T-cell (primary cell): Measurements from ENCODE around the gene PCGF1. TPM values are rescaled to one million over a fixed set of nuclear protein-coding genes. Genes with fewer than 3 reads are reported as not detected.
A peak's percentile ranks its signal among the peaks of the same experiment; 100 is the strongest.
"Not testable (repeated sequence)": the region's sequence is repeated elsewhere in the genome, so short reads cannot be mapped to it uniquely, and the experiment has no call there.

Experiments
- ATAC-seq, 4 experiments: fragments of 200-7000 bp in 3 of 4; fragments of 150-1000 bp in 1 of 4; cut with Tn5 transposase; replicated peaks in 1 of 4; 1 replicate in 3 of 4; 2 replicates in 1 of 4; pipeline ENCODE4 v1.10.0; 2021; ENCODE audit warnings: moderate library complexity in 3 of 4, mild to moderate bottlenecking in 2 of 4, moderate number of reproducible peaks in 1 of 4
- CTCF ChIA-PET, 2 donors: fragments of 300-600 bp; sonication (Branson Sonifier 250); formaldehyde crosslinking; loops; one replicate each; lab custom pipeline; 2022; ENCODE audit warnings: antibody characterized with exemption in 2 of 2; lab: Charles Lee
- POLR2A ChIA-PET, 2 donors: fragments of 300-600 bp; sonication (Branson Sonifier 250); formaldehyde crosslinking; loops; one replicate each; lab custom pipeline; 2022; ENCODE audit warnings: antibody characterized with exemption in 2 of 2; lab: Charles Lee
- DNase-seq, 35 experiments: peaks; one replicate each; pipeline versions ENCODE4 v3.0.0 to v3.0.0-alpha.2; 2013 to 2023
- H3K27ac ChIP-seq: one replicate; pipeline ENCODE4 v1.5.1; 2013; ENCODE audit warnings: low read length
- H3K27me3 ChIP-seq, 2 experiments: replicated peaks in 1 of 2; 1 replicate in 1 of 2; 2 replicates in 1 of 2; pipeline versions ENCODE4 v1.6.1 to v1.7.0; 2013; ENCODE audit warnings: low read length in 1 of 2, mixed read lengths in 1 of 2; ENCODE audit not compliant: control insufficient read depth in 2 of 2, insufficient read depth in 2 of 2; ENCODE audit errors: extremely low read depth in 1 of 2
- H3K36me3 ChIP-seq, 2 donors: 1 replicate in 1 of 2; 2 replicates in 1 of 2; pipeline versions ENCODE4 v1.6.1 to v1.7.0; 2013; ENCODE audit warnings: low read length in 1 of 2; ENCODE audit not compliant: control insufficient read depth in 2 of 2, insufficient read depth in 1 of 2; ENCODE audit errors: extremely low read depth in 1 of 2
- H3K4me1 ChIP-seq, 2 experiments: 1 replicate in 1 of 2; 2 replicates in 1 of 2; pipeline versions ENCODE4 v1.6.1 to v1.7.0; 2013; ENCODE audit warnings: low read length in 2 of 2, mixed read lengths in 1 of 2; ENCODE audit not compliant: insufficient read depth in 2 of 2, control insufficient read depth in 1 of 2; ENCODE audit errors: extremely low read depth in 1 of 2
- H3K4me3 ChIP-seq, 2 donors: 1 replicate in 1 of 2; 2 replicates in 1 of 2; pipeline versions ENCODE4 v1.5.1 to v1.7.0; 2013; ENCODE audit warnings: mild to moderate bottlenecking in 2 of 2, low read length in 1 of 2, moderate library complexity in 1 of 2; ENCODE audit not compliant: control insufficient read depth in 1 of 2; ENCODE audit errors: extremely low read depth in 1 of 2
- H3K9me3 ChIP-seq: 2 replicates; pipeline ENCODE4 v1.7.0; 2013
- H3K27ac Mint-ChIP-seq, 2 donors: one replicate each; pipeline ENCODE4 v1.8.0; 2020 to 2021; ENCODE audit warnings: mild to moderate bottlenecking in 2 of 2, mixed read lengths in 2 of 2
- H3K27me3 Mint-ChIP-seq, 2 donors: one replicate each; pipeline ENCODE4 v1.8.0; 2021 to 2022; ENCODE audit warnings: mixed read lengths in 2 of 2
- H3K36me3 Mint-ChIP-seq: one replicate; pipeline ENCODE4 v1.8.0; 2021; ENCODE audit warnings: mixed read lengths
- H3K4me1 Mint-ChIP-seq, 3 donors: one replicate each; pipeline ENCODE4 v1.8.0; 2020 to 2022; ENCODE audit warnings: mixed read lengths in 3 of 3, mild to moderate bottlenecking in 1 of 3
- H3K4me3 Mint-ChIP-seq, 3 donors: one replicate each; pipeline ENCODE4 v1.8.0; 2020 to 2022; ENCODE audit warnings: mild to moderate bottlenecking in 3 of 3, mixed read lengths in 3 of 3, moderate library complexity in 3 of 3
- H3K9me3 Mint-ChIP-seq, 3 donors: one replicate each; pipeline ENCODE4 v1.8.0; 2020 to 2022; ENCODE audit warnings: mixed read lengths in 3 of 3
- WGBS: methylation state at CpG from one replicate; pipeline ENCODE4 v1.1.5; 2013; ENCODE audit warnings: missing lambda C conversion rate; ENCODE audit not compliant: insufficient coverage; 5-methylcytosine and 5-hydroxymethylcytosine counted together
- total RNA-seq, 35 experiments: library from RNA in 6 of 35; stranded (reverse) in 6 of 35; fragments of 120-200 nt in 1 of 35; gene quantifications; one replicate each; pipeline versions ENCODE4 v1.2.1 to v1.2.4 and lab custom pipeline; 2013 to 2026

The PCGF1 gene
- total RNA-seq, 5 donors from 2014 or later (not counting 1 experiment from before 2014, with no cell fraction given), result 17.6 to 34.3 (median 28.0) TPM

DNA sequence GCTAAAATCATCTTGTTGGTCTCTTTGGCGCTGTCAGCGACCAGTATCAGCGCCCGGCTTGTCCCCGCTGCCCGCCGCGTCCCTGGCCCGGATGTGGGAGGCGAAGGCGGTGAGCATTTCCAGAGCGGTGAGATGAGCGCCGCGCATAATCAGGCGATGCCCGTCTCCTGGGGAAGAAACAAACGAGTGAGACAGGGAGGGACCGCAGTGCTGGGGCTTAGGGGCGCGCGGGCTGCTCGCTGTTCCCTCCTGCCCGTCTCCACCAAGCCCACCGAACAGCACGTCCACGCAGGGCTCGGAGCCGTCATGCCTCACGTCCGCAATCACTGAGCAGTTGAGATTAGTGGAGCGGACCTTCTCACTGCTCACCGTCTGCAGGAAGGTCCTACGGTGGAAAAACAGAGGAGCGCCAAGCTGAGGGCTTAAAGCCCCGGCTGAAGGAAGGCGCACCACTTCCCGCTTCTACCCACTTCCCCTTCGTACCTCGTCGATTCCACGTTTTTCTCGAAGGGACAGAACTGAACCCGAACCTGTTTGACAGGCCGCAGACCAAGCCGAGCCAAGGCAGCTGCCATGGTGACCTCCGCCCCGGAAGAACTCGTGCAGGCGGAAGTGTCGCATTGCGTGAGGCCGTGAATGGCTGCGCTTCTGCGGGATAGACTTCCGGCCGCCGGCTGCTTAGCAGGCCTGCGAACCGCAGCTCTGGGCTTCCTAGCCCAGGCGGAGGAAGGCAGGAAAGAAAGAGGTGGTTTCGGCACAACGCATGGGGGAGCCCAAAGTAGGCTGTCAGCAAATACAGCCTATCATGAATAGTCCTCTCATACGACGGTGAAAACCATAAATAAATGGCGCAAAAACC lies 35.2 kb downstream of the PCGF1 start, which contains the start of gene MRPL53:
TSS of gene MRPL53 (minus strand) at position 595 of the 859 bp plus-strand sequence. CDS start at position 575, 20 bp downstream.
- Histone ChIP-seq H3K4me3 (peak within 1 kb of the TSS; percentile 66 to 73), H3K4me1 (peaks cover 13 to 27% of the 10 kb centered on the region in 2 experiments), H3K27ac (peak within 1 kb of the TSS; percentile 88), H3K9me3 (no peaks in the 10 kb centered on the region), H3K36me3 (peaks cover 9 to 28% of the 10 kb centered on the region in 2 donors), H3K27me3 (no peaks in the 10 kb centered on the region)
- Mint-ChIP-seq H3K4me3 (peak within 1 kb of the TSS; percentile 90 to 96 (median 96)), H3K9me3 (no peaks in the 10 kb centered on the region), H3K4me1 (peaks cover 21 to 30% (median 24%) of the 10 kb centered on the region in 3 donors), H3K36me3 (peaks cover 19% of the 10 kb centered on the region), H3K27ac (peak within 1 kb of the TSS; percentile 95 to 99), H3K27me3 (no peaks in the 10 kb centered on the region)
- DNase-seq (peak; percentile 90 to 99 (median 95)), ATAC-seq (peak; percentile 93 to 96 (median 94))
- ChIA-PET CTCF (interaction anchor here (0.6 to 2.6 kb wide), 4 partner anchors 10 to 20 kb away, joined by 3 to 17 read pairs (median 4); partner anchors contain the start of genes CCDC142 (in 1 of the 2), TTC31 (in 1 of the 2) and WBP1 (in 1 of the 2)), POLR2A (interaction anchor here (0.6 to 2.0 kb wide), 5 partner anchors 9 to 59 kb away, joined by 3 to 15 read pairs (median 4); partner anchors contain the start of genes CCDC142 (in 1 of the 2) and WBP1 (in 1 of the 2))
- 2% methylated on average over 56 of the region's 66 CpGs for WGBS

DNA sequence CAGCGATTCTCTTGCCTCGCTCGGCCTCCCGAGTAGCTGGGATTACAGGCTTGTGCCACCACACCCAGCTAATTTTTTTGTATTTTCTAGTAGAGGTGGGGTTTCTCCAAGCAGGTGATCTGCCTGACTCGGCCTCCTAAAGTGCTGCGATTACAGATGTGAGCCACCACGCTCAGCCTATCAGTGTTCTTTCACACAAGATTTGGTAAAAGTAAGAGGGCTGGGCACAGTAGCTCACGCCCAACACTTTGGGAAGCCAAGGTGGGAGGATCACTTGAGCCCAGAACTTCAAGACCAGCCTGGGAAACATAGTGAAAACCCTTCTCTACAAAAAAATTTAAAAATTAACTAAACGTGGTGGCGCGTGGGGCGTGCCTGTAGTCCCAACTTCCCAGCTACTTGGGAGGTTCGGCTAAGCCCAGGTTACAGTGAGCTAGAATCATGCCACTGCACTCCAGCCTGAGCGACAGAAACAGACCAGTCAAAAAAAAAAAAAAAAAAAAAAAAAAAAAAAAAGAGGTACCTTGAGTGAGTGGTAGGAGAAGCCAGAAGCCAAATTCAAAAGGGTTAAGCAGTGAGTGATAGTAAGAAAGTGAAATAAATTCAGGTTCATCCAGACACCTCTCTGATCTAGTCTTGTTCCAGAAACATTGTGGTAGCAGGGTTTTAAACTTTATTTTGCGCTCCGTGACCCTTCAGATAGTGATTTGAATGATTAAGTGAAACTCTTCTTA lies 36.0 kb downstream of the PCGF1 start:
- Histone ChIP-seq H3K27ac (peak overlapping the region; percentile 88), H3K4me3 (peak overlapping the region; percentile 66 to 73), H3K9me3 (no peaks in the 10 kb centered on the region), H3K4me1 (peaks cover 13 to 27% of the 10 kb centered on the region in 2 experiments), H3K36me3 (peaks cover 9 to 22% of the 10 kb centered on the region in 2 donors), H3K27me3 (no peaks in the 10 kb centered on the region)
- Mint-ChIP-seq H3K27ac (peak overlapping the region; percentile 95 to 99), H3K27me3 (no peaks in the 10 kb centered on the region), H3K4me3 (peak overlapping the region; percentile 90 to 96 (median 96)), H3K9me3 (no peaks in the 10 kb centered on the region), H3K4me1 (peaks cover 21 to 30% (median 24%) of the 10 kb centered on the region in 3 donors), H3K36me3 (peaks cover 18% of the 10 kb centered on the region)
- no peak for DNase-seq
- ATAC-seq, result no peak
- ChIA-PET POLR2A (interaction anchor here (0.5 to 1.3 kb wide), 5 partner anchors 9 to 272 kb away, joined by 3 to 14 read pairs (median 7); partner anchors contain the start of genes C2orf81 (in 1 of the 2) and WBP1 (in 1 of the 2)), CTCF (interaction anchor here (0.6 to 1.2 kb wide), 3 partner anchors 11 to 71 kb away, joined by 4 to 8 read pairs (median 8); partner anchors contain the start of genes CCDC142 (in 1 of the 2) and TTC31 (in 1 of the 2))
- 92% methylated on average over 2 of the region's 16 CpGs for WGBS

DNA sequence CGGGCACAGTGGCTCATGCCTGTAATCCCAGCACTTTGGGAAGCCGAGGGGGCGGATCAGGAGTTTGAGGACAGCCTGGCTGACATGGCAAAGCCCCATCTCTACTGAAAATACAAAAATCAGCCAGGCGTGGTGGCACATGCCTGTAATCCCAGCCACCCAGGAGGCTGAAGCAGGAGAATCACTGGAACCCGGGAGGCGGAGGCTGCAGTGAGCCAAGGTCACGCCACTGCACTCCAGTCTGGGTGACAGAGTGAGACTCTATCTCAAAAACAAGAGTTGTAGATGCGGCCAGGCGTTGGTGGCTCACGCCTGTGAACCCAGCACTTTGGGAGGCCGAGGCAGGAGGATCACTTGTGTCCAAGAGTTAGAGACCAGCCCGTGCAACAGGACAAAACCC lies 36.8 kb downstream of the PCGF1 start:
- H3K27me3 ChIP-seq, H3K4me3 ChIP-seq, DNase-seq, H3K9me3 ChIP-seq, H3K27ac ChIP-seq, H3K9me3 Mint-ChIP-seq, H3K27me3 Mint-ChIP-seq, ATAC-seq: not testable (repeated sequence)
- WGBS, result 93% methylated on average over 6 of the region's 12 CpGs
- peaks cover 17 to 32% of the 10 kb centered on the region in 2 experiments for H3K4me1 ChIP-seq
- peaks cover 9 to 16% of the 10 kb centered on the region in 2 donors for H3K36me3 ChIP-seq
- Mint-ChIP-seq H3K36me3 (peaks cover 17% of the 10 kb centered on the region), H3K27ac (peak overlapping the region; percentile 71 to 80), H3K4me1 (peaks cover 24 to 34% (median 28%) of the 10 kb centered on the region in 3 donors), H3K4me3 (peak overlapping the region; percentile 48 to 71 (median 59))
- ChIA-PET CTCF (interaction anchor here (0.6 to 1.2 kb wide), 2 partner anchors 12 to 60 kb away, joined by 4 to 8 read pairs; partner anchors contain the start of genes CCDC142 (in 1 of the 2) and TTC31 (in 1 of the 2)), POLR2A (interaction anchor here (0.5 to 1.3 kb wide), 3 partner anchors 8 to 271 kb away, joined by 7 to 14 read pairs (median 7); partner anchors contain the start of gene WBP1 (in 1 of the 2))

DNA sequence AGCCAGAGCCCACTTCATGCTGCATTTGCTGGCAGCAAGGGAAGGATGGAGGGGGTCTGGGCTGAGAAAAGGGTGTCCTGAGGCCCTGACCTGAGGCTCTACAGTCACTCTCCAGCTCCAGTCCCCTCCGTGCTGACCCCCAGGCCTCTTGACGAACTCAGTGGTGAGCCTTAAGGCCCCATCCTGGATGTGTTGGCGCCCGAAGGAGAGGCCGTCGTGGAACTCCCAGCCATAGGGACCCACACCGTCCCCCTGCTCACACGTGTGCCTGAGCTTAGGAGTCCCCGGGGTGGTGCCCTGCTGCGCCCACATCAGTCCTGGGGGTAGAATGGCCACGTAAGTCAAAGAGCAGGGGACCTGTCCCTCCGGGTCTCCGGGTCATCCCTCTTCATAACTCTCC lies 43.1 kb downstream of the PCGF1 start:
- no peaks in the 10 kb centered on the region for H3K27me3 ChIP-seq
- ChIA-PET POLR2A (no interaction called here), CTCF (no interaction called here)
- Mint-ChIP-seq H3K4me3 (peak overlapping the region; percentile 82 to 97 (median 94)), H3K27me3 (no peaks in the 10 kb centered on the region), H3K9me3 (no peaks in the 10 kb centered on the region), H3K36me3 (peaks cover 5% of the 10 kb centered on the region), H3K4me1 (peaks cover 29 to 37% (median 37%) of the 10 kb centered on the region in 3 donors), H3K27ac (peak overlapping the region in 1 of 2 donors; percentile 71)
- no peak for ATAC-seq
- H3K9me3 ChIP-seq, result no peaks in the 10 kb centered on the region
- whole genome bisulfite sequencing, result 7% methylated on average over 11 of the region's 13 CpGs
- H3K4me1 ChIP-seq, result peaks cover 9 to 30% of the 10 kb centered on the region in 2 experiments
- DNase-seq, result no peak
- H3K27ac ChIP-seq, result peak overlapping the region; percentile 39
- peak overlapping the region; percentile 72 to 80 for H3K4me3 ChIP-seq
- peaks cover 6 to 20% of the 10 kb centered on the region in 2 donors for H3K36me3 ChIP-seq

DNA sequence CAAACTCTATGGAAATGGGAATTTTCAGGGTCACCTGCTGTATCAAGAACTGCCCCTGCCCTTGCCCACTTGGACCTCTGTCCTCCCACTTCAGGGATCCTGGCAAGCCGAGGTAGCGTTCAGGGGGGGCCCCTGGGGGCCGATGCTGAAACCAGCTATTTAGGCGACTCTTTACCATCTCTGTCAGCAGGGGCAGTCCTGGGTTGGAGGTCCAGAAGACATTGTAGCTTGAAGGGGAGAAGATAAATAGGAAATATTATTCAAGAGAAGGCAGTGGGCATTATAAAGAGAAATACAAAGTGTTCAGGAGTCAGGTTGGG lies 44.7 kb downstream of the PCGF1 start:
- 93% methylated on average over 3 of the region's 4 CpGs for WGBS
- no peak overlapping the region for H3K27ac ChIP-seq
- peaks cover 40 to 52% (median 50%) of the 10 kb centered on the region in 3 donors for H3K4me1 Mint-ChIP-seq
- DNase-seq (no peak), ATAC-seq (no peak)
- peaks cover 17 to 39% of the 10 kb centered on the region in 2 experiments for H3K4me1 ChIP-seq
- H3K27me3 ChIP-seq, result no peaks in the 10 kb centered on the region
- no peaks in the 10 kb centered on the region for H3K9me3 Mint-ChIP-seq
- no peaks in the 10 kb centered on the region for H3K9me3 ChIP-seq
- H3K27me3 Mint-ChIP-seq, result no peaks in the 10 kb centered on the region
- CTCF ChIA-PET, result no interaction called here
- H3K36me3 Mint-ChIP-seq, result peaks cover 5% of the 10 kb centered on the region
- H3K4me3 ChIP-seq, result no peak overlapping the region
- H3K4me3 Mint-ChIP-seq, result peak overlapping the region in 2 of 3 donors; percentile 55 to 65
- H3K27ac Mint-ChIP-seq, result no peak overlapping the region
- H3K36me3 ChIP-seq, result peaks cover 6 to 20% of the 10 kb centered on the region in 2 donors
- POLR2A ChIA-PET, result interaction anchor here in 1 of 2 donors (0.5 kb wide), 1 partner anchor 8 kb away, joined by 7 read pairs; no protein-coding TSS in a partner anchor
